ENCODE data around the gene PRKD1. TPM values are rescaled to one million over a fixed set of nuclear protein-coding genes. Genes with fewer than 3 reads are reported as not detected.

The PRKD1 gene
- total RNA-seq, 1 donor from 2014 or later, result 6.7 TPM

- TF ChIP-seq CTCF (IDR thresholded peaks at IDR 0.05), result no peak
- no peak overlapping the region for H3K27ac Mint-ChIP-seq
- intact Hi-C loops (cut with micrococcal nuclease), result no loop called here
- no peak for DNase-seq
- POLR2A ChIA-PET, result no interaction called here
- no peaks in the 10 kb centered on the region for H3K4me1 Mint-ChIP-seq
- CTCF ChIA-PET, result no interaction called here
- H3K4me3 Mint-ChIP-seq, result no peak overlapping the region
- no peaks in the 10 kb centered on the region for H3K9me3 Mint-ChIP-seq
- H3K36me3 Mint-ChIP-seq (ENCODE audit: low read depth), result no peaks in the 10 kb centered on the region
- no peak for ATAC-seq (ENCODE audit: low read depth)
- H3K27me3 Mint-ChIP-seq, result no peaks in the 10 kb centered on the region
Measured at GRCh38 chr14:29749327-29749726, 178.3 kb downstream of the PRKD1 start.

GRCh38 chr14:29745863-29746262 is 181.8 kb downstream of the PRKD1 start:
- Mint-ChIP-seq H3K36me3 (ENCODE audit: low read depth) (no peaks in the 10 kb centered on the region), H3K4me3 (no peak overlapping the region), H3K9me3 (no peaks in the 10 kb centered on the region), H3K27me3 (no peaks in the 10 kb centered on the region), H3K27ac (no peak overlapping the region), H3K4me1 (no peaks in the 10 kb centered on the region)
- ChIA-PET POLR2A (no interaction called here), CTCF (no interaction called here)
- intact Hi-C loops (cut with micrococcal nuclease), result no loop called here
- no peak for DNase-seq
- no peak for TF ChIP-seq CTCF (IDR thresholded peaks at IDR 0.05)
- no peak for ATAC-seq (ENCODE audit: low read depth)

GRCh38 chr14:29743531-29743930 is 184.1 kb downstream of the PRKD1 start:
- DNase-seq (no peak), ATAC-seq (ENCODE audit: low read depth) (no peak)
- ChIA-PET CTCF (no interaction called here), POLR2A (no interaction called here)
- Mint-ChIP-seq H3K27ac (no peak overlapping the region), H3K9me3 (no peaks in the 10 kb centered on the region), H3K36me3 (ENCODE audit: low read depth) (no peaks in the 10 kb centered on the region), H3K4me1 (peaks cover 6% of the 10 kb centered on the region), H3K4me3 (no peak overlapping the region), H3K27me3 (no peaks in the 10 kb centered on the region)
- intact Hi-C loops (cut with micrococcal nuclease), result loop anchor here (5.0 kb wide), 1 partner anchor 184 kb away; the partner anchor contains the start of gene PRKD1
- no peak for TF ChIP-seq CTCF (IDR thresholded peaks at IDR 0.05)

GRCh38 chr14:29741909-29742401 is 185.7 kb downstream of the PRKD1 start:
- no peak for TF ChIP-seq CTCF (IDR thresholded peaks at IDR 0.05)
- no peak for ATAC-seq (ENCODE audit: low read depth)
- ChIA-PET CTCF (no interaction called here), POLR2A (no interaction called here)
- Mint-ChIP-seq H3K36me3 (ENCODE audit: low read depth) (no peaks in the 10 kb centered on the region), H3K4me1 (peaks cover 9% of the 10 kb centered on the region), H3K27me3 (no peaks in the 10 kb centered on the region), H3K4me3 (no peak overlapping the region), H3K27ac (no peak overlapping the region), H3K9me3 (peaks cover 3% of the 10 kb centered on the region)
- no peak for DNase-seq
- intact Hi-C loops (cut with micrococcal nuclease), result loop anchor here (5.0 kb wide), 1 partner anchor 185 kb away; the partner anchor contains the start of gene PRKD1

GRCh38 chr14:29740491-29740890 is 187.2 kb downstream of the PRKD1 start:
- no peaks in the 10 kb centered on the region for H3K27me3 Mint-ChIP-seq
- intact Hi-C loops (cut with micrococcal nuclease), result loop anchor here (5.0 kb wide), 1 partner anchor 187 kb away; the partner anchor contains the start of gene PRKD1
- ATAC-seq (ENCODE audit: low read depth) (no peak), DNase-seq (no peak)
- no peak overlapping the region for H3K4me3 Mint-ChIP-seq
- ChIA-PET CTCF (no interaction called here), POLR2A (no interaction called here)
- TF ChIP-seq CTCF (IDR thresholded peaks at IDR 0.05), result no peak
- peaks cover 9% of the 10 kb centered on the region for H3K4me1 Mint-ChIP-seq
- no peaks in the 10 kb centered on the region for H3K36me3 Mint-ChIP-seq (ENCODE audit: low read depth)
- no peak overlapping the region for H3K27ac Mint-ChIP-seq
- H3K9me3 Mint-ChIP-seq, result peaks cover 3% of the 10 kb centered on the region

Measured in activated B cell treated with CpG ODN at 0.5 μM for 24 hours (primary cell).